Mucosa of descending colon (tissue), 3 donors: Measurements from ENCODE around the gene PRICKLE2. TPM values are rescaled to one million over a fixed set of nuclear protein-coding genes. Genes with fewer than 3 reads are reported as not detected.

Experiments used
- ATAC-seq: fragments of 200-7000 bp; cut with Tn5 transposase; one replicate; pipeline ENCODE4 v1.9.1; 2020; ENCODE audit warnings: mild to moderate bottlenecking, moderate library complexity
- DNase-seq, 3 donors: peaks; one replicate each; pipeline ENCODE4 v3.0.0-alpha.2; 2020
- H3K36me3 ChIP-seq: fragments of 200-600 bp; one replicate; pipeline ENCODE4 v1.8.0; 2021; ENCODE audit warnings: low read depth, mild to moderate bottlenecking
- H3K4me1 ChIP-seq: fragments of 200-600 bp; one replicate; pipeline ENCODE4 v1.8.0; 2021; ENCODE audit warnings: low read depth, mild to moderate bottlenecking
- H3K4me3 ChIP-seq: fragments of 200-600 bp; one replicate; pipeline ENCODE4 v1.8.0; 2021; ENCODE audit warnings: mild to moderate bottlenecking
- H3K9me3 ChIP-seq: fragments of 200-600 bp; one replicate; pipeline ENCODE4 v1.8.0; 2021; ENCODE audit warnings: mild to moderate bottlenecking
- intact Hi-C, 2 donors: fragments of 100-400 bp; cut with DNase I in 1 of 2; cut with micrococcal nuclease in 1 of 2; formaldehyde crosslinking; loops; one replicate each; pipeline versions ENCODE4 v1.11.0 to v1.11.1; 2022; cut with DNase I, micrococcal nuclease
- total RNA-seq, 3 donors: library from RNA; stranded (reverse); fragmentation: NEBNext Ultra II Directional in 2 of 3; extraction: Animal tissue kit (Norgen Biotek cat#: 25700) in 2 of 3; gene quantifications; one replicate each; pipeline versions ENCODE4 v1.2.1 to v1.2.4, GENCODE V29; 2021 to 2023
- TF ChIP-seq, protein P1 (sequence below): fragments of 200-600 bp; IDR thresholded peaks from one replicate; pipeline ENCODE4 v1.8.0; 2022; ENCODE audit warnings: antibody characterized with exemption, mild to moderate bottlenecking
- donor health status: DM: no; HTN: no; CAD: no; lungs with moderate emphysema.
- donor health status: DM: no; HTN: no; CAD: no.
- donor health status: DM: no; HTN: yes; CAD: no.

PRICKLE2 gene
- total RNA-seq, 3 donors from 2014 or later = 4.3 to 66.3 (median 7.0) TPM

DNA sequence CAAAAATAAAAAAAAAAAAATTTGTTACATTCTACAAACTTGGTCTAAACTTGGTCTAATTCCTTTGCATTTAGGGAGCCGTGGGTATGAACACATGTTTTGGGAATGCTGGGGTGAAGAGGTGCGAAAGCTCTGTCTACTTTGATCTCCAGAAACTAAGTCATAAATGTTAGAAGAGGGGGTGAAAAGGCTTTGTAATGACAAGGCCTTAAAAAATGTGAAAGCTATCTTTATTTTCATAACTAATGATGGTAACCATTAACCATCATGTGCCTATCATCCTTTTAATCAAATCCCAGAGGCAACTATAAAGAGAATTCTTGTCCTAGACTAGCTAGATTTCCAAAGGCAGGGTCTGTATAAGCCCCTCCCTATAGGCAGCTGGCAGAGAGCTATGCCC lies 60.9 kb downstream of the PRICKLE2 start:
- no peak for ATAC-seq
- no peak for DNase-seq
- Histone ChIP-seq H3K4me1 (peaks cover 20% of the 10 kb centered on the region), H3K9me3 (no peaks in the 10 kb centered on the region), H3K4me3 (no peak overlapping the region), H3K36me3 (no peaks in the 10 kb centered on the region)
- TF ChIP-seq, protein P1, sequence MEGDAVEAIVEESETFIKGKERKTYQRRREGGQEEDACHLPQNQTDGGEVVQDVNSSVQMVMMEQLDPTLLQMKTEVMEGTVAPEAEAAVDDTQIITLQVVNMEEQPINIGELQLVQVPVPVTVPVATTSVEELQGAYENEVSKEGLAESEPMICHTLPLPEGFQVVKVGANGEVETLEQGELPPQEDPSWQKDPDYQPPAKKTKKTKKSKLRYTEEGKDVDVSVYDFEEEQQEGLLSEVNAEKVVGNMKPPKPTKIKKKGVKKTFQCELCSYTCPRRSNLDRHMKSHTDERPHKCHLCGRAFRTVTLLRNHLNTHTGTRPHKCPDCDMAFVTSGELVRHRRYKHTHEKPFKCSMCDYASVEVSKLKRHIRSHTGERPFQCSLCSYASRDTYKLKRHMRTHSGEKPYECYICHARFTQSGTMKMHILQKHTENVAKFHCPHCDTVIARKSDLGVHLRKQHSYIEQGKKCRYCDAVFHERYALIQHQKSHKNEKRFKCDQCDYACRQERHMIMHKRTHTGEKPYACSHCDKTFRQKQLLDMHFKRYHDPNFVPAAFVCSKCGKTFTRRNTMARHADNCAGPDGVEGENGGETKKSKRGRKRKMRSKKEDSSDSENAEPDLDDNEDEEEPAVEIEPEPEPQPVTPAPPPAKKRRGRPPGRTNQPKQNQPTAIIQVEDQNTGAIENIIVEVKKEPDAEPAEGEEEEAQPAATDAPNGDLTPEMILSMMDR = no peak
- intact Hi-C loops = no loop called here

DNA sequence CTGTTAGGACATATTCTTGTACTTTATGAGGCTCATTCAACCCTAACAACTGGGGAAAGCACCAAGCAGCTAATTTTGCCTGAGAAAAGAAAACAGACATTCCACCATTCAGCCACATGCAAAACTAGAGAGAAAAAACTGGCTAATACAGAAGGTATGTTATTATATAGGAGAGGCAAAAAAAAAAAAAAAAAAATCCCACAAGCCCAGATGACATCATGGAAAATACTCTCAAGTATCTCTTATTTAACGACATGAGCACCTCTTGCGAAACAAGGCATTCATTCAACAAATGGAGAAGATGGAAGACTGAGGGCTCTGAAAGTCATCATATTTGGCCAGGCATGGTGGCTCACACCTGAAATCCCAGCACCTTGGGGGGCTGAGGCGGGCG lies 61.5 kb downstream of the PRICKLE2 start:
- TF ChIP-seq, protein P1 = no peak
- Histone ChIP-seq H3K4me3 (no peak overlapping the region), H3K9me3 (no peaks in the 10 kb centered on the region), H3K4me1 (peaks cover 26% of the 10 kb centered on the region), H3K36me3 (no peaks in the 10 kb centered on the region)
- no peak for ATAC-seq
- intact Hi-C loops = no loop called here
- no peak for DNase-seq

GRCh38 chr3:64163019-64163754 lies 62.1 kb downstream of the PRICKLE2 start:
- intact Hi-C loops = no loop called here
- no peak for DNase-seq
- Histone ChIP-seq H3K9me3 (no peaks in the 10 kb centered on the region), H3K36me3 (no peaks in the 10 kb centered on the region), H3K4me1 (peaks cover 31% of the 10 kb centered on the region), H3K4me3 (no peak overlapping the region)
- ATAC-seq = no peak
- TF ChIP-seq, protein P1 = no peak

DNA sequence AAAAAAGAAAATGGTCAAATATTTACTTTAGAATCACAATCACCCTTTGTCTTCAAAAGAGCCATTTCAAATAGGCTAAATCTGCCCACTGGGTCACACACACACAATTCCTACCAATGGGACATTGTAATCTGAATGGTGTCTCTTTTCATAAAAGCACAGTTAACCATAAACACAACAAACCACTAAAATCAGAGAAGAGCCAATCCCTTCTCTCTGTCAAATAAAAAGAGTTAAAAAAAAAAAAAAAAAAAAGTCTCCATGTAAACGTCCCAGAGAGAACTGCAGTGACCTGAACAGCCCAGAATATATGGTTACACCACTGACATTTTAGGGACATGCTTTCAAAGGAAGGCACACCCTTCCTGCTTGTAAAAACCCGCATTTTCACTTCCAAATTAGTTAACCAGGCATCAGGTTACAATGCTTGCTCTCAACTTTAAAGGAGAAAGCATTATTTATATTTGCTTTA lies 63.7 kb downstream of the PRICKLE2 start:
- TF ChIP-seq, protein P1 = no peak
- Histone ChIP-seq H3K9me3 (no peaks in the 10 kb centered on the region), H3K36me3 (no peaks in the 10 kb centered on the region), H3K4me3 (no peak overlapping the region), H3K4me1 (peaks cover 45% of the 10 kb centered on the region)
- ATAC-seq = peak; percentile 59
- peak in 1 of 3 donors; percentile 31 for DNase-seq
- intact Hi-C loops = no loop called here

DNA sequence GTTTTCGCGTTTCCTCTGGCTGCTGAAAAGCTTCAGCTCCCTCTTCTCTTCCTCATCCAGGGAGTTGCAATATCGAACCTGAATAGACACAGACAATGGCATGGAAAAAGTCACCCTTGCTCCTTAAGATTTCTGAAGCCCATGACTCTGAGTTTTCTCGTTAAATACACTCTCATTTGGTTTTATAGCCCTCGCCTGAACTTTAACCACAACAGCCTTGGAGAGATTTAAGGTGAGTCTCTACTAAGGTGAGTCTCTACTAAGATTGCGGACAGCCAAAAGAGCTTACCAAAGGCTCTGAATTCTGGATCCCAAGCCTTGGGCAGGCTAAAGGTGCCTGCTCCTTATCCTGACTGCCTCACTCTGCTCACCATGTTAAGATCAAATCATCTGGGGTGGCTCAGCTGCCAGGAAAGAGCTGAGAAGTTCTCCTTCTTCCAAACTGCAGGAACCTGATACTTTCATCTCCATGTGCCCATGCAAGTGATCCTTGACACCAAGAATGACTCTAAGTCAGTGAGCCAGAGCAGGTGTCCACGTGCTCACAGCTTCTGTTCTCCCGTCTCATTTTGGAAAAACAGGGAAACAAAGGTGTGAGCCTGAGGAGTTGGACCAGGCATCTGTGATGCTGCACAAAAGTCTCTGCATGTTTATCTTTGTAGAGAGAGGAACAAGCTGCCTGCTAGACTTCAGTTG lies 65.1 kb downstream of the PRICKLE2 start:
- intact Hi-C loops = no loop called here
- Histone ChIP-seq H3K9me3 (no peaks in the 10 kb centered on the region), H3K4me3 (no peak overlapping the region), H3K4me1 (peaks cover 45% of the 10 kb centered on the region), H3K36me3 (no peaks in the 10 kb centered on the region)
- TF ChIP-seq, protein P1 = no peak
- DNase-seq = no peak
- peak; percentile 70 for ATAC-seq
